UCSD-AML1 (cell line): Measurements from ENCODE around the gene MB21D2.
"Not testable (repeated sequence)": the region's sequence is repeated elsewhere in the genome, so short reads cannot be mapped to it uniquely, and the experiment has no call there.

ENCODE experiments used
- DNase-seq: peaks from one replicate; lab custom pipeline; 2025; ENCODE audit not compliant: unreplicated experiment; lab: John Stamatoyannopoulos, UW

Gene MB21D2

DNA sequence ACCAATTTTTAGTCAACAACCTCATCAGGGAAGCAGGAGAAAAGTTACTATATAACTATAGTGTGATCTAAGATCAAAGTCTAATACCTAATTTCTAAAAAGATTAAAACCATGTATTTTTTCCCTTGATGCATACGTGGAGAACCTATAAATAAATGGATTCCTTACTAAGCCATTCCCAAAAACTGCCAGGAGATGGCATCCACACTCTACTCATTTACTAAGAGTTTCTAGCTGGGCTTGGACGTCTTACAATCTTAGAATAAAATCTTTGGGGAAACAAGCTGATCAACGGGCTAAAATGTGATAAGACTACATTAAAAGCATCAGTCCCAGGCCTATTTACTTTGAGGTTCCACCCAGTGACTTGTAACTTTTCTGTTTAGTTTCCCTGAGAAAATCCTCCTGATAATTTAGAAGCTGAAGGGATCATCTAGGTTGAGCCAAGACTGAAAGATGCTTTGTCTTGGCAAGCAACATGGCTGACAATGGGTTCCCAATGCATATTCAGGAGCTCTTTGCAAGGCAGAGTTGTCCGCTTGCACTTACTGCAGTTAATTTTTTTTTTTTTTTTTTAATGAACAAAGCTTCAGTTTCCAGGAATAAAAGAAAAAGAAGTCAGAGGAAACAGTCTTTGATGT, 104.8 kb downstream of the MB21D2 start:
- DNase-seq = no peak

DNA sequence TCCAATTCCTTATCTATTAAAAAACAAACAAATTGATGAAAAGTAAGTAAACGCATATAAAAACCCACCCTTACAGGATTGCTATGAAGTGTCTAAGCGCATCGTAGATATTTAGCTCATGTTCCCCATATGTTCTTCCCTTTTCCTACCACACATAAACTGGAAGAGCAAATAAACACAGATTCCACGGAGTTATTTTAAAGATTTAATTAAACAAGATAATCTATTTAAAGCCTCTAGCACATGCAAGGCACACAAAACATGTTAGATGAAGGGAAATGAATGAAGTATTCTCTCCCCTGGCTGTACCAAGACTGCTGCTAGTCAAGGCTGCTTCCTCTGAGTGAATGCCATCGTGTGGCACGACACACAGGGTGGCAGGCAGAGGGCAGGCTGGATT, 111.9 kb downstream of the MB21D2 start:
- DNase-seq = no peak

DNA sequence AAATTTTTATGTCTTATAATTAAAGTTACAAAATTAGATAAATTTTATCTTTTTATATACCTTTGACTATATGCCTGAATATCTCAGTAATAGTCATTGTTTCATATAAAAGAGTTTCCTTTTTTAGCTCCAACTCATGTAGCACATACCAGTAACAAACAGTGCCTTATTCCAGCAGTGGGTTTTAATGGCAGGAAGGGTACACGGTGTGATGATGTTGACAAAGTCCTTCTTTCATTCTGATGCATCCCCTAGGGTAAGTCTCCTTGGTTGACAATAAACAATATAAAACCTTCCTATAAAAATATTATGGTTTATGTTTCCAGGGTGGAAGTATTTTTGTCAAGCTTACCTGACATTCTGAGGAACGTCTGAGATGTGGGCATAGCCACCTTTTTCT, 113.2 kb downstream of the MB21D2 start:
- no peak for DNase-seq

DNA sequence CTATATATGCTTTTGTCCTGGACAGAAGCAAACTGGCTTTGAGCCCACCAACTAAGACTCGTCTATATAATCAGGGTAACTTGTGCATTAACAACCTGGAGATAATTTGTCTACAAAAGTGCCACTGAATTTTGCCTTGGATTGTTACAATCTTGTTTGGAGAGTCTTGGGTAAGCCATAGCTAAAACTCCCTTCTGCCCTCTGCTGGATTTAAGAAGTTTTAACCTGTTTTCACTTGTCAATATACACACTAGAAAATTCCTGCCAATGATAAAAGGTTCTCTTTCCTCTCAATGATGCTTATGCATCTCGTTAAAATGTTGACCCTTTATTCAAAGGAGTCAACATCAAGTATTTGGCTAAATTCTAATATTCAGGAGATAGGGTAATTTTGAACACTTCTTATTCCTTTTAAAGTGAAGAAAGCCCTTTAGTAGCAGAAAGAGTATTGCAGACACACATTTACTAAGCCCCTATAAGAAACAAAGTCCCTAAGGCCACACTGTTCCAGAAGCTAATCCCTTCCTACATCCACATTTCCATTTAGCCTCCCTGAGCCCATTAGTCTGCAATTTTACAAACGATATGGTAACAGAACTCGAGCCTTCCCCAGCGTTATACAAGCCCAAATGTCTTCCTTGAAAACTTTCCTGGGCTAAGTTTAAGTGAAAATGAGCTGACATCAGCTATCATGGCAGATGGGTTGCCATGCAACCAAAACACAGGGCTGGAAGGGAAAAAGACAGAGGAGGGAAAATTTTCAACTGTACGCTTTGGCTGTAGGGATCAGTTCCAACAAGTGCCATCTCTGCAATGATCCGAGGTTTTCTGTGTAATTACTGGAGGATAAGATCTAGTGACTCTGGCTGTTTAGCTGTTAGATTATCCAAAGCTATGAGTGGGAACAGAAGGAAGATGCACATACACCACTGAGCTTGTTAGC, 114.4 kb downstream of the MB21D2 start:
- DNase-seq = no peak

DNA sequence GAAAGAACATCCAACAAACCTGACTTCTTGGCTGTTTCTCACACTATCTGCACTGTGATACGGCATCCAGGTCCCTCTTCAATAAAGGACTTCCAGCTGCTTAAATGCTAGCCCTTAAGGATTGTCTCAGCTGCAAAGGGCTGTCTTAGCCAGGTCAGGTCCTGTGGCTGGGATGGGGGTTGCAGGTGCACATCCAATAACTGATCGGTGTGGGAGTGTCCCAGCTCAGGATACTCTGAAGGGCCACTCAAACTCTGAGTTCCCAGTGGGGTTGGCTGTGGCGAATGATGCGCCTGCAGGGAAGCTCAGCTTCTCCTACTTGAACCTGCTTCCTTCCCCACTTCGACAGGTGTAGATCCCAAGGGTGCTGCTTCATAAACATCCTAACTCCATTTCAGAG, 115.7 kb downstream of the MB21D2 start:
- DNase-seq = no peak

DNA sequence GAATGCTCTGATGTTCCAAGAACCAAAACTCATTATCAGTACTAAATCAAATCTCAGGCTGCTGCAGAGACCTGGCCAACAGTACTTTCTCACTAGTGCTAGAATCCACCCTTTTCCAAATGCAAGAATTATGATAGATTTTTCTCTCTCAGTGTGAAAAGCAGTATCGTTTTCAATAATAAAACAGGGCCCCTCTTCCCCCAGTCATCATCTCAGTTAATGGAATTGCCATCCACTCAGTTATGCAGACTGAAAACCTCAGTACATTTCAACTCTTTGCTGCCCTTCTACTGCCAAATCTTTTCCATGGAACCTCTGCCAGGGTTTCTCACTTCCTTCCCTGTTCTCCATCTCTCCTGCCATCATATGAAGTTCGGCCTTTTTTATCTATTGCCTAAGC, 117.9 kb downstream of the MB21D2 start:
- no peak for DNase-seq

DNA sequence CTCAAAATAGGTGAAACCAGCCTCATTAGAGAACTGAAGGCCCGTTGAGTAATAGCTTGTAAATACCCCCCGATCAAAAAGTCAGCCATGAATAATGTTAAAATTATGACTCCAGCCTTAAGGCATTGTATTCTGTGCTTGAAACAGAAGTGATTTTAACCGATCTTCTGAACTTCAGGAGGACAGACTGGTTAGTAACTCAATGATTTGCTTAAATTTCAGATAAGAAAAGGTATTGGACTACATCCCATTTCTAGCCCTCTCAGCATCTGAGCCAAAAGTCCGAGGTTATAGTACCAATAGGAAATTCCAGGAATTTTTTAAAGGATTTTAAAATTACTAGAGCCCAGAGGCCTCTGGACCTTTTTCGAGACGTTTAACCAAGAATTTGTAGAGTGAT, 122.6 kb downstream of the MB21D2 start:
- DNase-seq = no peak

DNA sequence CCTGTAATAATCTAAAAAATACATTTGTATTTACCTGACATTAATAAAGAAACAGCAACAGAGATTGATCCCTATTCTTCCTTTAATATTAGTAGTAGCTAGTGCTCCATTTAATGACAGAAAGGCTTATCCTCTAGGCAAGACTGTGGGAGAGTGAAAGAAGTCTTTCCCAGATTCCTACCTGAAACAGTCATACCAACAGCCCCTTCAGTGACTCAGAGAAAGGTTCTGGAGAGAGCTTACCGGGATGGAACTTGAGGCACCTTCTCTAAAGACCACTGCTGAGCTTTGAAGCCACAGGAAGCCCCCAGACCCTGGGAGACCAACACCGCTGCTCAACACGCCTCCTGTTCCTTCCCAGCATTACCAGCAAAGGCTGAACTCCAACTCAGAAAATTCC, 123.4 kb downstream of the MB21D2 start:
- no peak for DNase-seq

DNA sequence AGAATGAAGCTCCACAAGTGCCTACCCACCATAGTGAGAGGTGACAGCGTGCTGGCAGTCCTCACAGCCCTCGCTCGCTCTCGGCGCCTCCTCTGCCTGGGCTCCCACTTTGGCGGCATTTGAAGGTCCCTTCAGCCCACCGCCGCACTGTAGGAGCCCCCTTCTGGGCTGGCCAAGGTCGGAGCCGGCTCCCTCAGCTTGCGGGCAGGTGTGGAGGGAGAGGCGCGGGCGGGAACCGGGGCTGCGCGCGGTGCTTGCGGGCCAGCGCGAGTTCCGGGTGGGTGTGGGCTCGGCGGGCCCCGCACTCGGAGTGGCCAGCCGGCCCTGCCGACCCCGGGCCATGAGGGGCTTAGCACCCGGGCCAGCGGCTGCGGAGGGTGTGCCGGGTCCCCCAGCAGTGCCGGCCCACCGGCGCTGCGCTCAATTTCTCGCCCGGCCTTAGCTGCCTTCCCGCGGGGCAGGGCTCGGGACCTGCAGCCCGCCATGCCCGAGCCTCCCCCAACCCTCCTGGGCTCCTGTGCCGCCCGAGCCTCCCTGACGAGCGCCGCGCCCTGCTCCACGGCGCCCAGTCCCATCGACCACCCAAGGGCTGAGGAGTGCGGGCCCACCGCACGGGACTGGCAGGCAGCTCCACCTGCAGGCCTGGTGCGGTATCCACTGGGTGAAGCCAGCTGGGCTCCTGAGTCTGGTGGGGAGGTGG, 128.7 kb downstream of the MB21D2 start:
- DNase-seq = not testable (repeated sequence)

DNA sequence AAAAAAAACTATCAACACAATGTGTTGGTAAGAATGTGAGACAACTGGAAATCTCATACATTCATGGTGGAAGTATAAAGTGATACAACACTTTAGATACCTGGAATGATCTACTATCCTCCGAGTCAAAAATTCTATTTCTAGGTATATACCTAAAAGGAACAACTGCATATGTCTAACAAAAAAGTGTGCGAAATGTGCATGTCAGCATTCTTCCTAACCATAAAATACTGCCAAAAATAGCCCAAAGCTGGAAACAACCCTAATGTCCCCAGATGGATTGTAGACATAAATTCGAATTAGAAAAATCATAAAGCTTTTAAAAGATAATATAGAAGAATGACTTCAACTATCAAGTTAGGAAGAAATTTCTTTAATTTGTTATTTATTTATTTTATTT, 139.1 kb downstream of the MB21D2 start:
- DNase-seq = no peak

DNA sequence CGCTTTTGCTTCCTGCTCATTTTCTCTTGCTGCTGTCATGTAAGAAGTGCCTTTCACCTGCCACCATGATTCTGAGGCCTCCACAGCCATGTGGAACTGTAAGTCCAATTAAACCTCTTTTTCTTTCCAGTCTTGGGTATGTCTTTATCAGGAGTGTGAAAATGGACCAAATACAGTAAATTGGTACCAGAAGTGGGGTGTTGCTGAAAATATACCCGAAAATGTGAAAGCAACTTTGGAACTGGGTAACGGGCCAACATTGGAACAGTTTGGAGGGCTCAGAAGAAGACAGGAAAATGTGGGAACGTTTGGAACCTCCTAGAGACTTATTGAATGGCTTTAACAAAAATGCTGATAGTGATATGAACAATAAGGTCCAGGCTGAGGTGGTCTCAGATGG, 143.3 kb downstream of the MB21D2 start:
- not testable (repeated sequence) for DNase-seq

DNA sequence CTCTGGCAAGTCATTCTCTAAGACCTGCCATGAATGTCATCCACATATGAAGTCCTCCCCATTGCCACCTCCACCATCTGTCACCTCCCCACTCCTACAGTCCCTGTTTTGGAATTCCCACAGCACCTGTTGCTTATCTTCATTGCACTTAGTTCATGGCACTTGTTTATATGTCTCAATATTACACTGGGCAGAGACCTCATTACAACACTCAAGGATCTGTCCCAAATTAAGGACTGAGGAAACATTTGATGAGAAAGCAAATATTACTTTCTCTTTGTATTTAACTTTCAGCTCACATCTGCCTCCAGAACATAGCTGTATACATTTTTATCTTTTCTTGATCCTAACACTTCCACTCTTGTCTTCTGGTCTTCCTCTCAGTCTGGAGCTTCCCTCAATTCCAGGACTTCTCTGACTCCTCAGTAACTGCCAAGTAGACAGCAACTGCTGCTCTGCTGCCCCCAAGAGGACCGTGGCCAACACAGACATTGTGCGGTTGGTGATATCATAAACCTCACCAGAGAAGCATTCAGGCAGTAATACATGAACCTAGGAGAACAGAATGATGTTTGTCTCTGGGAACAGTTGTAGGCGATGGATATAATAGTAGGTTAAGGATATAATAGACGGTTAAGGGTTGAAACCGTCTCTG, 145.3 kb downstream of the MB21D2 start:
- peak; percentile 11 for DNase-seq

DNA sequence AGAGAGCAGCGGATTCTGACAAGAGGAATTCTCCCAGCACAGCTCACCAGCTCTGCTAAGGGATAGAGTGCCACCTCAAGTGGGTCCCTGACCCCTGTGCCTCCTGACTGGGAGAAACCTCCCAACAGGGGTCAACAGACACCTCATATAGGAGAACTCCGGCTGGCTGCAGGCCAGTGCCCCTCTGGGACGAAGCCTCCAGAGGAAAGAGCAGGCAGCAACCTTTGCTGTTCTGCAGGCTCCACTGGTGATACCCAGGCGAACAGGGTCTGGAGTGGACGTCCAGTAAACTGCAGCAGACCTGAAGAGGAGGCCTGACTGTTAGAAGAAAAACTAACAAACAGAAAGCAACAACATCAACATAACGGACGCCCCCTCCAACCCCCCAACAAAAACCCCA, 159.0 kb downstream of the MB21D2 start:
- no peak for DNase-seq

DNA sequence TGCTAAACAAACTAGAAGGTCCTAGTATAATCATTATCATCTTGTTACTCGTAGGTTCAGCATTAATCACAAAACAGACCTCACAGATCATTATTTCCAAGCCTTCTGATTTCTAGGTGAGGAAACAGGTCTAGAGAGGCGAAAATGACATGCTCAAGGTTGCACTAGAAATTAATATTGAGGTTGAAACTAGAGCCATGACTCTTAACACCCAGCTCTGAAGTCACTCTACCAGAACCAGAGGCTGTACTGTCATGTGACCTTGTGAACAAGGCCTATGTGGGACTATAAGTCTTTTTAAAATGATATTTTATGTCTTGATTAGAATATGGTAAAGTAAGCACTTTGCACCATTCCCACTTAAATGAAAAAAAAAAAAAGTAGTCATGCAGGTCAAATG, 166.5 kb downstream of the MB21D2 start:
- DNase-seq = no peak

DNA sequence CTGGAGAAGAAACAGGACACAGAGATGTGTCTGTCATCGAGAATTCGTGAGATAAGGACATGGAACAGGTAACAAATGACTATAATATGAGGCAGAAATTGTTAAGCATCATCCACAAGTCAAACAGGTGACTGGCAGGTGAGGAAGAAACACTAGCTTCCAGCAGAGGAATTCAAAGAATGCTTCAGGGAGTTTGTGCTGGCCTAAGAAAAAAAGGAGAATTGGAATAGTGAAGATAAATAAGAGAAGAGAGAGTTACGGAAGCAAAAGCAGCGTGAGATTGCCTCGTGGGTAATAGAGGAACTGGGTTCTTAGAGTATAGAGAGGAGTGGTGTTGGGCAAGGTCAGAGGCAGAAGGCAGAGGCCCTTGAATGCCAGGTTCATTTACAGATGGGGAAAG, 167.5 kb downstream of the MB21D2 start:
- DNase-seq = no peak

DNA sequence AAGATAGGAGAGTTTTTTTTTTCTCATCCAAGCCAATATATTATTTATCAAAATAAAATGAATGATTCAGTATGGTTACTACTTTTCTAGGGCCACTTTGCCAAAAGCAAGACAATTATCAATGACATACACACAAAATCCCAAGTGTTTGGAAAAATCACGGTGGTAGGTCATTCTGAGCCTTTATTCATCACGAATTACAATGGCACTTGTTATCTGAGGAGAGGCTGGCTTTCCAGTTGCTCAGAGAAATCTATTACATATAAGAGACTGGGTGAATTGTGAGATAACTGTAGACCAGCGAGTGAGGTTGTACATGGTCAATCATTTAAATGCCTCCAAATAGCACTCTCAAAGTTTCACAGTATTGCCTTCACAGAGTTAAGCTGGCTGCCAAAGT, 169.9 kb downstream of the MB21D2 start:
- no peak for DNase-seq

DNA sequence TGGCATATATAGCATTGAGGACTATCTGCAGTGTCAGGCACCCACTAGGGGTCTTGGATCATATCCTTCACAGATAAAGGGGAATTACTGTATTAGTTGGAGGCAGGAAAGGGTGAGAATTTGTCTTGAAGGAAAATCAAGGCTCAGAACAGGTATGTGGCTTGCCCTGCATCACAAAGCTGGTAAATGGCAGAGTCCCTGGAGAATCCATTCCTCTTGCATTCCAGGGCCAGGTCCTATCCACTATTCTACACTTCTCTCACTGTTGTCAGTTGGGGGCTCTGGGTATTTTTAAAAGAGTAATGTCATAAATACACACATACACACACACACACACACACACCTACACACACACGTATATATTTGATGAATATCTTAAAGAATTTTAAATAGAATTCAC, 170.5 kb downstream of the MB21D2 start:
- no peak for DNase-seq
